Activated CD8-positive, alpha-beta T cell treated with anti-CD3 and anti-CD28 coated beads for 36 hours (primary cell): ENCODE results near the gene LRBA. TPM values are rescaled to one million over a fixed set of nuclear protein-coding genes. Genes with fewer than 3 reads are reported as not detected.

Experiments used
- ATAC-seq: fragments of 200-7000 bp; cut with Tn5 transposase; one replicate; pipeline ENCODE4 v1.10.0; 2021; ENCODE audit warnings: mild to moderate bottlenecking, moderate library complexity
- CTCF ChIA-PET: fragments of 350-600 bp; sonication (Branson Sonifier 250); formaldehyde crosslinking; loops from one replicate; lab custom pipeline; 2021; ENCODE audit warnings: antibody characterized with exemption; lab: Charles Lee
- POLR2A ChIA-PET: fragments of 350-600 bp; sonication (Branson Sonifier 250); formaldehyde crosslinking; loops from one replicate; lab custom pipeline; 2021; ENCODE audit warnings: antibody characterized with exemption; lab: Charles Lee
- DNase-seq: peaks from one replicate; pipeline ENCODE4 v3.0.0-alpha.2; 2020
- H3K27ac Mint-ChIP-seq: one replicate; pipeline ENCODE4 v1.8.0; 2021; ENCODE audit warnings: mild to moderate bottlenecking, mixed read lengths
- H3K27me3 Mint-ChIP-seq: one replicate; pipeline ENCODE4 v1.8.0; 2021; ENCODE audit warnings: mixed read lengths
- H3K36me3 Mint-ChIP-seq: one replicate; pipeline ENCODE4 v1.8.0; 2021; ENCODE audit warnings: low read depth, mixed read lengths
- H3K4me1 Mint-ChIP-seq: one replicate; pipeline ENCODE4 v1.8.0; 2021; ENCODE audit warnings: low read depth, mixed read lengths
- H3K4me3 Mint-ChIP-seq: one replicate; pipeline ENCODE4 v1.8.0; 2021; ENCODE audit warnings: mild to moderate bottlenecking, moderate library complexity, mixed read lengths
- H3K9me3 Mint-ChIP-seq: one replicate; pipeline ENCODE4 v1.8.0; 2021; ENCODE audit warnings: mixed read lengths
- CTCF ChIP-seq: fragments of 200-600 bp; IDR thresholded peaks from one replicate; pipeline ENCODE4 v1.8.0; 2022; ENCODE audit warnings: antibody characterized with exemption, mild to moderate bottlenecking
- intact Hi-C: fragments of 100-400 bp; cut with micrococcal nuclease; formaldehyde crosslinking; loops from one replicate; pipeline ENCODE4 v1.10.0; 2022
- total RNA-seq, 2 experiments: library from RNA; stranded (reverse); gene quantifications; one replicate each; pipeline ENCODE4 v1.2.3, GENCODE V29; 2021

The LRBA gene
- total RNA-seq, 2 experiments from 2014 or later: 48.1 to 52.5 TPM

DNA sequence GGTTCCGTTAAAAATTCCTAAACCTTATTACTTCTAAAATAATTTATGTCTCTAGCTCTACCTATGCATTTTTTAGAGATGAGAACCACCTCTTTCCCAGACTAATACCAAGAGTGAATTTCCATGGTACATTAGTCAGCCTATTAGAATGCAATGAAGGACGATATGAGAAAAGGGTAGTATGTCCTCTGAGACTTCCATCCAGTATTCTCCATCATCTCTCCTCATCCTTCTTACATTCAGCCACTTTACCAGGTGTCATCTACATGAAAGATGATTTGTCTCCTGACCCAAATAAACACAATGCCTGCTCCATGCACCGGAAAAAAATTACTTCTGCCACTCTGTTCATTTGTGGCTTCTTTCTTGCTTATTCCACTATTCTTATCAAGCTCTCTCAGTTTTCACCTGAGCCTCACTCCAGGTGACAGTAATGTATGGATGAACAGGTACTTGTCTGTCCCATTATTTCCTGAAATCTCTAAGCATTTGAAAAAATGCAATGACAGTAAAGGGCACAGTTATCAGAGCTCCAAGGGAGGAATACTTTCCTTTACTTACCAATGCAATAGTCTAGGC lies 335.2 kb downstream of the LRBA start:
- intact Hi-C loops: no loop called here
- ChIA-PET CTCF (no interaction called here), POLR2A (no interaction called here)
- Mint-ChIP-seq H3K27ac (no peak overlapping the region), H3K4me3 (no peak overlapping the region), H3K4me1 (no peaks in the 10 kb centered on the region), H3K27me3 (no peaks in the 10 kb centered on the region), H3K36me3 (peaks cover 13% of the 10 kb centered on the region), H3K9me3 (no peaks in the 10 kb centered on the region)
- TF ChIP-seq CTCF: no peak
- no peak for ATAC-seq
- DNase-seq: no peak

- DNase-seq (no peak), ATAC-seq (no peak)
- intact Hi-C loops: no loop called here
- H3K9me3 Mint-ChIP-seq: no peaks in the 10 kb centered on the region
- CTCF ChIA-PET: no interaction called here
- H3K36me3 Mint-ChIP-seq: peaks cover 13% of the 10 kb centered on the region
- POLR2A ChIA-PET: interaction anchor here (0.6 kb wide), 1 partner anchor 61 kb away, joined by 4 read pairs; no protein-coding TSS in a partner anchor
- H3K27ac Mint-ChIP-seq: no peak overlapping the region
- no peaks in the 10 kb centered on the region for H3K27me3 Mint-ChIP-seq
- H3K4me1 Mint-ChIP-seq: no peaks in the 10 kb centered on the region
- TF ChIP-seq CTCF: no peak
- H3K4me3 Mint-ChIP-seq: no peak overlapping the region
These were observed 335.9 kb downstream of the LRBA start for GRCh38 chr4:150679018-150679764.

DNA sequence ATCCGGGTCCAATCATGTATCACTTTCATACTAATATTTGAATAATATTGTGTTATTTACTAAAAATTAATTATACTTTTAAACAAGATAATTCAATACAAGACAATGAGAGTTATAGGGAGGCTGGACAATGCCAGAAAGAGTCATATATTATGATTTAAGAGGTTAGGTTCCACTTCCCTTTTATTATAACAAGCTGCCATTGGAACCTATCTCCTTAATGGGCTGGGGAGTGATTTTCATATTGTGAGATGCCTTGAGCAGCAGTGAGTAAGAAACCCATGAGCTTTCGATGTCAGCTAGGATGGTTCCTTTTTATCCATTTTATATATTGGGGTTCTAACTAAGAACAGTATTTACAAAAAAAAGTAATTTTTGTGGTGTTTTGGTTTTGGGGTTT lies 341.3 kb downstream of the LRBA start:
- ATAC-seq (no peak), DNase-seq (no peak)
- Mint-ChIP-seq H3K27ac (no peak overlapping the region), H3K4me3 (no peak overlapping the region), H3K4me1 (no peaks in the 10 kb centered on the region), H3K9me3 (no peaks in the 10 kb centered on the region), H3K36me3 (no peaks in the 10 kb centered on the region), H3K27me3 (no peaks in the 10 kb centered on the region)
- ChIA-PET POLR2A (no interaction called here), CTCF (no interaction called here)
- intact Hi-C loops: no loop called here
- no peak for TF ChIP-seq CTCF

GRCh38 chr4:150668824-150669223 lies 346.3 kb downstream of the LRBA start:
- no peak for TF ChIP-seq CTCF
- H3K36me3 Mint-ChIP-seq: peaks cover 7% of the 10 kb centered on the region
- ChIA-PET POLR2A (no interaction called here), CTCF (no interaction called here)
- DNase-seq (no peak), ATAC-seq (no peak)
- H3K4me3 Mint-ChIP-seq: no peak overlapping the region
- intact Hi-C loops: no loop called here
- H3K9me3 Mint-ChIP-seq: no peaks in the 10 kb centered on the region
- H3K27ac Mint-ChIP-seq: no peak overlapping the region
- H3K4me1 Mint-ChIP-seq: no peaks in the 10 kb centered on the region
- no peaks in the 10 kb centered on the region for H3K27me3 Mint-ChIP-seq

GRCh38 chr4:150664935-150665334 lies 350.1 kb downstream of the LRBA start:
- no peaks in the 10 kb centered on the region for H3K27me3 Mint-ChIP-seq
- ChIA-PET POLR2A (no interaction called here), CTCF (no interaction called here)
- no peak for ATAC-seq
- no peak overlapping the region for H3K27ac Mint-ChIP-seq
- TF ChIP-seq CTCF: no peak
- no peaks in the 10 kb centered on the region for H3K4me1 Mint-ChIP-seq
- no peak for DNase-seq
- H3K4me3 Mint-ChIP-seq: no peak overlapping the region
- intact Hi-C loops: no loop called here
- H3K9me3 Mint-ChIP-seq: no peaks in the 10 kb centered on the region
- H3K36me3 Mint-ChIP-seq: peaks cover 7% of the 10 kb centered on the region
